Ishikawa (cell line): ENCODE data around the gene POLR3A.

Experiments
- CEBPB ChIP-seq: IDR thresholded peaks from 2 replicates; pipeline ENCODE4 v1.6.1; 2012
- CREB1 ChIP-seq: IDR thresholded peaks from 2 replicates; pipeline ENCODE4 v1.6.1; 2012; ENCODE audit warnings: low read depth
- EGR1 ChIP-seq: IDR thresholded peaks from 2 replicates; pipeline ENCODE4 v1.6.1; 2012
- EP300 ChIP-seq: IDR thresholded peaks from 2 replicates; pipeline ENCODE4 v1.6.1; 2012; ENCODE audit warnings: borderline replicate concordance
- FOXM1 ChIP-seq: IDR thresholded peaks from 2 replicates; pipeline ENCODE4 v1.6.1; 2012; ENCODE audit warnings: low read depth, borderline replicate concordance
- NFIC ChIP-seq: IDR thresholded peaks from 2 replicates; pipeline ENCODE4 v1.6.1; 2012
- RAD21 ChIP-seq: IDR thresholded peaks from 2 replicates; pipeline ENCODE4 v1.6.1; 2012; ENCODE audit warnings: low read depth
- TAF1 ChIP-seq: IDR thresholded peaks from 2 replicates; pipeline ENCODE4 v1.6.1; 2012; ENCODE audit warnings: low read depth, mild to moderate bottlenecking
- TCF12 ChIP-seq: IDR thresholded peaks from 2 replicates; pipeline ENCODE4 v1.6.1; 2012; ENCODE audit warnings: low read depth
- TEAD4 ChIP-seq: IDR thresholded peaks from 2 replicates; pipeline ENCODE4 v1.6.1; 2012
- YY1 ChIP-seq: IDR thresholded peaks from 2 replicates; pipeline ENCODE4 v1.6.1; 2012; ENCODE audit warnings: low read depth
- ZBTB7A ChIP-seq: IDR thresholded peaks from 2 replicates; pipeline ENCODE4 v1.6.1; 2012; ENCODE audit warnings: low read depth
- TF ChIP-seq, protein P1 (sequence below): IDR thresholded peaks from 2 replicates; pipeline ENCODE4 v1.6.1; 2012; ENCODE audit warnings: low read depth, mild to moderate bottlenecking
- TF ChIP-seq, protein P2 (sequence below): IDR thresholded peaks from 2 replicates; pipeline ENCODE4 v1.6.1; 2012
- TF ChIP-seq, protein P3 (sequence below): IDR thresholded peaks from 2 replicates; pipeline ENCODE4 v1.6.1; 2012

The POLR3A gene

DNA sequence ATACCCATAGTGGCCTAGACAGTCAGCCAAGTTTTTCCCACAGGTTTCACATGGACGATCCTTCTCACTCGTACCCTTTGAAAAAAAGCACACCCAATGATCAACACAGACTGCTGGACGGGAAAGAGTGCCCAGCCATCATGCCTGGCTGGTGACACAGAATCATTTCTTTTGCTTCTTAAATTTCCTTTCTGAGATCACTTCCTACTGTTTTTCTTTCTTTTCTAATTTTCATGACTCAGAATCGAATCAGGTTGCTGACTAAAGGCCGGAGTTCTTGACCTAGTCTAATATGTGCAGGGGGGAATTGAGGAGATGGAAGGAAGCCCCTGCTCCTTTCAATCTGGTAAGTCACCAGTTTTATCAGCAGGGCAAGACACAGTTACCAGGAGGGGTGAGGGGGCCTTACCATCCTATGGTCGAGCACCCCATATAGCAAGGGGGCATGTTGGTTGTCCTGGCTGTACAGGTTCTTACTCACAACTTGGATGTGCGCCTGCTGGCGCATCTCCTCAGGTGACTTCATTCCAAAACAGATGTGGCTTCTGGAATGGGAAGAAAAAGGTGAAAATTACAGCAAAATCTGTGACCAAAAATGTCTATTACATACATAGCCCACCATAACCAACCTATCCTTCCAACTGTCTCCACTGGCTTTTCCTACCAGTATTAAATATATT, 3.5 kb downstream of the POLR3A start:
- TF ChIP-seq NFIC = peak; percentile 29; the same call in 1 of the 2 replicates
- TF ChIP-seq, protein P1, sequence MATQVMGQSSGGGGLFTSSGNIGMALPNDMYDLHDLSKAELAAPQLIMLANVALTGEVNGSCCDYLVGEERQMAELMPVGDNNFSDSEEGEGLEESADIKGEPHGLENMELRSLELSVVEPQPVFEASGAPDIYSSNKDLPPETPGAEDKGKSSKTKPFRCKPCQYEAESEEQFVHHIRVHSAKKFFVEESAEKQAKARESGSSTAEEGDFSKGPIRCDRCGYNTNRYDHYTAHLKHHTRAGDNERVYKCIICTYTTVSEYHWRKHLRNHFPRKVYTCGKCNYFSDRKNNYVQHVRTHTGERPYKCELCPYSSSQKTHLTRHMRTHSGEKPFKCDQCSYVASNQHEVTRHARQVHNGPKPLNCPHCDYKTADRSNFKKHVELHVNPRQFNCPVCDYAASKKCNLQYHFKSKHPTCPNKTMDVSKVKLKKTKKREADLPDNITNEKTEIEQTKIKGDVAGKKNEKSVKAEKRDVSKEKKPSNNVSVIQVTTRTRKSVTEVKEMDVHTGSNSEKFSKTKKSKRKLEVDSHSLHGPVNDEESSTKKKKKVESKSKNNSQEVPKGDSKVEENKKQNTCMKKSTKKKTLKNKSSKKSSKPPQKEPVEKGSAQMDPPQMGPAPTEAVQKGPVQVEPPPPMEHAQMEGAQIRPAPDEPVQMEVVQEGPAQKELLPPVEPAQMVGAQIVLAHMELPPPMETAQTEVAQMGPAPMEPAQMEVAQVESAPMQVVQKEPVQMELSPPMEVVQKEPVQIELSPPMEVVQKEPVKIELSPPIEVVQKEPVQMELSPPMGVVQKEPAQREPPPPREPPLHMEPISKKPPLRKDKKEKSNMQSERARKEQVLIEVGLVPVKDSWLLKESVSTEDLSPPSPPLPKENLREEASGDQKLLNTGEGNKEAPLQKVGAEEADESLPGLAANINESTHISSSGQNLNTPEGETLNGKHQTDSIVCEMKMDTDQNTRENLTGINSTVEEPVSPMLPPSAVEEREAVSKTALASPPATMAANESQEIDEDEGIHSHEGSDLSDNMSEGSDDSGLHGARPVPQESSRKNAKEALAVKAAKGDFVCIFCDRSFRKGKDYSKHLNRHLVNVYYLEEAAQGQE = no peak

DNA sequence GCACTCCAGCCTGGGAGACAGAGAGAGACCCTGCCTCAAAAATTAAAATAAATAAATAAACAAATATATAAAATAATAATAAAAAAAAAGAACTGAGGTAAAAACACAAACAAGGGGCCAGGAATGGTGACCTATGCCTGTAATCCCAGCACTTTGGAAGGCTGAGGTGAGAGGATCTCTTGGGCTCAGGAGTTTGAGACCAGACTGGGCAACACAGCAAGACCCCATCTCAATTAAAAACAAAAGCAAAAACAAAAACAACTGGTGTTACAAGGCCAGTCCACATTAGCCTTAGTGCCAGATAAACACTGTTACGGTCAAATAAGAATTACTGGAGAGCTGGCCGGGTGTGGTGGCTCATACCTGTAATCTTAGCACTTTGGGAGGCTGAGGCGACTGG, 5.6 kb downstream of the POLR3A start:
- TF ChIP-seq, protein P2, sequence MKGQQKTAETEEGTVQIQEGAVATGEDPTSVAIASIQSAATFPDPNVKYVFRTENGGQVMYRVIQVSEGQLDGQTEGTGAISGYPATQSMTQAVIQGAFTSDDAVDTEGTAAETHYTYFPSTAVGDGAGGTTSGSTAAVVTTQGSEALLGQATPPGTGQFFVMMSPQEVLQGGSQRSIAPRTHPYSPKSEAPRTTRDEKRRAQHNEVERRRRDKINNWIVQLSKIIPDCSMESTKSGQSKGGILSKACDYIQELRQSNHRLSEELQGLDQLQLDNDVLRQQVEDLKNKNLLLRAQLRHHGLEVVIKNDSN = no peak
- TF ChIP-seq YY1 (no peak), TAF1 (no peak), FOXM1 (no peak), CEBPB (no peak), EGR1 (no peak), TEAD4 (no peak), EP300 (no peak), CREB1 (no peak), TCF12 (no peak), RAD21 (no peak), NFIC (no peak), ZBTB7A (no peak)
- TF ChIP-seq, protein P1 = no peak
- TF ChIP-seq, protein P3, sequence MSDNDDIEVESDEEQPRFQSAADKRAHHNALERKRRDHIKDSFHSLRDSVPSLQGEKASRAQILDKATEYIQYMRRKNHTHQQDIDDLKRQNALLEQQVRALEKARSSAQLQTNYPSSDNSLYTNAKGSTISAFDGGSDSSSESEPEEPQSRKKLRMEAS = no peak

DNA sequence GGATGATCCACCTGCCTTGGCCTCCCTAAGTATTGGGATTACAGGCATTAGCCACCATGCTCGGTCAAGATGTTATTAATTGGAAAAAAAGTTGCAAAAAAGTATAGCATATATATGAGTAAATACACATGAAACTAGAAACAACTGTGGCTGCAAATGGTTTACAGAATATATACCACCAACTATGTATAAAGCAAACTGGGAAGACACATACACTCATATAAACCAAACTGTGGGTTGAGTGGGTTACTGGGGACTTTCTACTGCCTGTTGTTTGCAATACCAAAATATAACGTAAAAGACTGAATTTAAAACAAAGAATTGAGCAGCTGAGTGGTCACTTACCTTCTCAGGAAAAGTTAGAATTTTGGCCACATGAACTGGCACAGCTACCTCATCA, 8.1 kb downstream of the POLR3A start:
- TF ChIP-seq TEAD4 = no peak
- no peak for TF ChIP-seq CEBPB
- TF ChIP-seq TCF12 = no peak
- no peak for TF ChIP-seq TAF1
- TF ChIP-seq ZBTB7A = no peak
- TF ChIP-seq YY1 = no peak
- TF ChIP-seq CREB1 = no peak
- TF ChIP-seq EGR1 = no peak
- no peak for TF ChIP-seq RAD21
- TF ChIP-seq, protein P2 = no peak
- no peak for TF ChIP-seq FOXM1
- TF ChIP-seq, protein P1 = no peak
- TF ChIP-seq, protein P3 = no peak
- TF ChIP-seq NFIC = no peak
- no peak for TF ChIP-seq EP300

DNA sequence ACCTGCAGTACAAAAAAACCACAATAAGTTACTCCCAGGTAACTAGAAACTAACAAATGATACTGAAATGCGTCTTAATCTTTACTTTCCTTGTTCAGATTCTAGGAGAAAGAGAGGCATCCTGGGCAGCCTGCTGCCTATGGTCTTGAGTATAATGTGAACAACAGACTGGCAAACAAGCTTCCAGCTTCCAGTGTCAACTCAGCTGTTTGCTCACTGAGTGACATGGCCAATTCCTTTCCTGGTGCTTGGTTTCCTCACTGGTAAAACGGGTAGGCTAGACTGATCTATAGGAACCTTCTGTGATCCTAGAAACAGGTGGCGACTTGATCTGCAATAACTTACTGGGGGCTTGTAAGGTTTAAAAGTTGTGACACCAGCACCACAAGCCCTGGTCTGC, 10.1 kb downstream of the POLR3A start:
- no peak for TF ChIP-seq RAD21
- no peak for TF ChIP-seq YY1
- TF ChIP-seq EGR1 = no peak

DNA sequence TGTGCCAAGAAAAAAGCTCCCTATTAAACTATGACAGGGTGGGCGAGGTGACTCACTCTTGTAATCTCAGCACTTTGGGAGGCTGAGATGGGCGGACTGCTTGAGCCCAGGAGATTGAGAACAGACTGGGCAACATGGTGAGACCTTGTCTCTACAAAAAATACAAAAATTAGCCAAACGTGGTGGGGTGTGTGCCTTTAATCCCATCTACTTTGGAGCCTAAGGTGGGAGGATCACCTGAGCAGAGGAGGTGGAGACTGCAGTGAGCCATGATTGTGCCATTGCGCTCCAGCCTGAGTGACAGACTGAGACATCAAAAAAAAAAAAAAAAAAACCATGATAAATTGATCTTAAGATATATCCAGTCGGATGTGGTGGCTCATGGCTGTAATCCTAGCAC, 11.5 kb downstream of the POLR3A start:
- TF ChIP-seq EP300 (no peak), YY1 (no peak), ZBTB7A (no peak), CEBPB (no peak), TEAD4 (no peak), TAF1 (no peak), TCF12 (no peak)
- TF ChIP-seq, protein P2 = no peak
- TF ChIP-seq, protein P1 = no peak
- TF ChIP-seq, protein P3 = no peak
